PC-3 (cell line): ENCODE results near the gene CRYZL1. TPM values are rescaled to one million over a fixed set of nuclear protein-coding genes. Genes with fewer than 3 reads are reported as not detected.

Experiments
- ATAC-seq: fragments of 200-7000 bp; cut with Tn5 transposase; 2 replicates; pipeline ENCODE4 v1.9.1; 2020; ENCODE audit warnings: mild to moderate bottlenecking, moderate library complexity
- BruUV-seq: library from RNA; stranded (reverse); fragments of 400-500 nt; replicated peaks from 2 replicates; lab custom pipeline; 2021; lab: Mats Ljungman, UMichigan
- CTCF ChIA-PET: fragments of 300-600 bp; sonication (Branson Sonifier 250); formaldehyde crosslinking; loops from one replicate; lab custom pipeline; 2022; ENCODE audit warnings: antibody characterized with exemption; lab: Charles Lee
- POLR2A ChIA-PET: fragments of 300-600 bp; sonication (Branson Sonifier 250); formaldehyde crosslinking; loops from one replicate; lab custom pipeline; 2022; ENCODE audit warnings: antibody characterized with exemption; ENCODE audit not compliant: unreplicated experiment; lab: Charles Lee
- DNase-seq: peaks from one replicate; pipeline ENCODE4 v3.0.0-alpha.2; 2015
- H2AFZ ChIP-seq: fragments of 300-600 bp; sonication (generic); 2 replicates; pipeline ENCODE4 v1.6.0; 2016; ENCODE audit warnings: antibody characterized with exemption, low read length
- H3F3A ChIP-seq: fragments of 300-600 bp; sonication (generic); one replicate; pipeline ENCODE4 v1.6.0; 2017; ENCODE audit warnings: antibody characterized with exemption, low read length, control low read depth, mild to moderate bottlenecking; ENCODE audit not compliant: unreplicated experiment
- H3K27ac ChIP-seq: fragments of 300-600 bp; sonication (generic); 2 replicates; pipeline ENCODE4 v1.5.1; 2016; ENCODE audit warnings: mild to moderate bottlenecking, low read length
- H3K27me3 ChIP-seq: fragments of 300-600 bp; sonication (generic); 2 replicates; pipeline ENCODE4 v1.6.1; 2016; ENCODE audit warnings: low read length, mixed read lengths
- H3K36me3 ChIP-seq: fragments of 300-600 bp; sonication (generic); 2 replicates; pipeline ENCODE4 v1.6.1; 2016; ENCODE audit warnings: low read depth, mixed run types, low read length, mixed read lengths
- H3K4me1 ChIP-seq: fragments of 300-600 bp; sonication (generic); 2 replicates; pipeline ENCODE4 v1.5.1; 2016; ENCODE audit warnings: low read length; ENCODE audit not compliant: insufficient read depth
- H3K4me2 ChIP-seq: fragments of 300-600 bp; sonication (generic); 2 replicates; pipeline ENCODE4 v1.6.0; 2016; ENCODE audit warnings: low read length
- H3K4me3 ChIP-seq: fragments of 300-600 bp; sonication (generic); 2 replicates; pipeline ENCODE4 v1.5.1; 2016; ENCODE audit warnings: mild to moderate bottlenecking, low read length, mixed read lengths
- H3K79me2 ChIP-seq: fragments of 300-600 bp; sonication (generic); 2 replicates; pipeline ENCODE4 v1.6.1; 2017; ENCODE audit warnings: low read length, mixed read lengths
- H3K9ac ChIP-seq: fragments of 300-600 bp; sonication (generic); 2 replicates; pipeline ENCODE4 v1.6.0; 2016; ENCODE audit warnings: mild to moderate bottlenecking, low read length
- H3K9me2 ChIP-seq: fragments of 300-600 bp; sonication (generic); replicated peaks from 2 replicates; pipeline ENCODE4 v1.6.1; 2016; ENCODE audit warnings: mixed run types, low read length, mixed read lengths
- H3K9me3 ChIP-seq: fragments of 300-600 bp; sonication (generic); 2 replicates; pipeline ENCODE4 v1.6.1; 2016; ENCODE audit warnings: low read length, mixed read lengths
- H4K20me1 ChIP-seq: fragments of 300-600 bp; sonication (generic); 2 replicates; pipeline ENCODE4 v1.6.1; 2016; ENCODE audit warnings: low read length, mixed read lengths
- EZH2 ChIP-seq: fragments of 300-600 bp; sonication (generic); IDR thresholded peaks from one replicate; pipeline ENCODE4 v1.6.1; 2017; ENCODE audit warnings: antibody characterized with exemption, mild to moderate bottlenecking, low read length; ENCODE audit not compliant: unreplicated experiment
- EZH2phosphoT487 ChIP-seq: fragments of 300-600 bp; sonication (generic); IDR thresholded peaks from 2 replicates; pipeline ENCODE4 v1.6.1; 2018; ENCODE audit warnings: mild to moderate bottlenecking, antibody characterized with exemption, low read length, borderline replicate concordance
- intact Hi-C: fragments of 100-400 bp; cut with micrococcal nuclease; formaldehyde crosslinking; loops from 2 replicates; pipeline ENCODE4 v1.9.0; 2023
- total RNA-seq: library from RNA; depleted of rRNA; stranded (reverse); fragments of >200 nt; gene quantifications from 2 replicates; pipeline ENCODE4 v1.2.3, GENCODE V29; 2014
- TF ChIP-seq, protein P1 (sequence below): fragments of 300-600 bp; sonication (generic); conservative IDR thresholded peaks from 2 replicates; pipeline ENCODE4 v1.5.1; 2017; ENCODE audit warnings: antibody characterized with exemption, low read depth, mild to moderate bottlenecking, low read length

CRYZL1 gene
- total RNA-seq, 1 experiment from 2014 or later = 12.4 TPM

DNA sequence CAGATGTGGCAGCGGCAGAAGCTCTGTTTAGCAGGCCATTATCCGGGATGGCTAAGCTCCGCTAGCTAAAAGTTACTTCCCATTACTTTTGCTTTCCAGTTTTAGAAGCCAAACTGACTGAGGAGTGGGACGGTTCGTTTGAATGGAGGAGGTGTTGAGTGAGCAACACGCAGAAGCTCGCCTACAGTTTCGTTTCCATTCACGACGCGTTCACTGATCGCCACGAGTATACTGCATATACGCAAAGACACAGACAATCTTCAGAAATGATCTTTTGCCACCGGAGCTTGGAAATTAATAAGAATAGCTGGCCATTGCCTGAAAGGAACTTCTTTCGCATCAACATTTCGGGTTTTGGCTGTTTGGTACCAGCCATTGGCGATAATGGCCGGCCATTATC is 84.1 kb downstream of the CRYZL1 start:
- H3K4me1 ChIP-seq = no peaks in the 10 kb centered on the region
- DNase-seq (no peak), ATAC-seq (no peak)
- no peak overlapping the region for H2AFZ ChIP-seq
- peaks cover 87% of the 10 kb centered on the region for H4K20me1 ChIP-seq
- peaks cover 91% of the 10 kb centered on the region for H3K79me2 ChIP-seq
- no peaks in the 10 kb centered on the region for H3K9me3 ChIP-seq
- no peak overlapping the region for H3K27ac ChIP-seq
- H3K4me2 ChIP-seq = no peak overlapping the region
- BruUV-seq = no TSS peak
- H3K4me3 ChIP-seq = no peak overlapping the region
- CTCF ChIA-PET = no interaction called here
- no peaks in the 10 kb centered on the region for H3F3A ChIP-seq
- peaks cover 88% of the 10 kb centered on the region for H3K36me3 ChIP-seq
- TF ChIP-seq EZH2phosphoT487 = no peak
- TF ChIP-seq EZH2 = no peak
- TF ChIP-seq, protein P1, sequence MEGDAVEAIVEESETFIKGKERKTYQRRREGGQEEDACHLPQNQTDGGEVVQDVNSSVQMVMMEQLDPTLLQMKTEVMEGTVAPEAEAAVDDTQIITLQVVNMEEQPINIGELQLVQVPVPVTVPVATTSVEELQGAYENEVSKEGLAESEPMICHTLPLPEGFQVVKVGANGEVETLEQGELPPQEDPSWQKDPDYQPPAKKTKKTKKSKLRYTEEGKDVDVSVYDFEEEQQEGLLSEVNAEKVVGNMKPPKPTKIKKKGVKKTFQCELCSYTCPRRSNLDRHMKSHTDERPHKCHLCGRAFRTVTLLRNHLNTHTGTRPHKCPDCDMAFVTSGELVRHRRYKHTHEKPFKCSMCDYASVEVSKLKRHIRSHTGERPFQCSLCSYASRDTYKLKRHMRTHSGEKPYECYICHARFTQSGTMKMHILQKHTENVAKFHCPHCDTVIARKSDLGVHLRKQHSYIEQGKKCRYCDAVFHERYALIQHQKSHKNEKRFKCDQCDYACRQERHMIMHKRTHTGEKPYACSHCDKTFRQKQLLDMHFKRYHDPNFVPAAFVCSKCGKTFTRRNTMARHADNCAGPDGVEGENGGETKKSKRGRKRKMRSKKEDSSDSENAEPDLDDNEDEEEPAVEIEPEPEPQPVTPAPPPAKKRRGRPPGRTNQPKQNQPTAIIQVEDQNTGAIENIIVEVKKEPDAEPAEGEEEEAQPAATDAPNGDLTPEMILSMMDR = no peak
- H3K27me3 ChIP-seq = no peaks in the 10 kb centered on the region
- no peak overlapping the region for H3K9ac ChIP-seq
- intact Hi-C loops = no loop called here
- H3K9me2 ChIP-seq = no peaks in the 10 kb centered on the region
- POLR2A ChIA-PET = no interaction called here

GRCh38 chr21:33554982-33555344 is 86.6 kb downstream of the CRYZL1 start:
- ChIA-PET POLR2A (no interaction called here), CTCF (no interaction called here)
- Histone ChIP-seq H3K36me3 (peaks cover 91% of the 10 kb centered on the region), H3K27me3 (no peaks in the 10 kb centered on the region), H3K9ac (no peak overlapping the region), H3K9me2 (no peaks in the 10 kb centered on the region), H2AFZ (no peak overlapping the region), H3K79me2 (peaks cover 99% of the 10 kb centered on the region), H3K4me1 (no peaks in the 10 kb centered on the region), H3F3A (no peaks in the 10 kb centered on the region), H3K4me3 (no peak overlapping the region), H3K27ac (no peak overlapping the region), H3K4me2 (no peak overlapping the region), H3K9me3 (no peaks in the 10 kb centered on the region), H4K20me1 (peaks cover 93% of the 10 kb centered on the region)
- no TSS peak for BruUV-seq
- ATAC-seq = no peak
- intact Hi-C loops = no loop called here
- TF ChIP-seq EZH2phosphoT487 = no peak
- TF ChIP-seq, protein P1 = no peak
- TF ChIP-seq EZH2 = no peak
- no peak for DNase-seq

DNA sequence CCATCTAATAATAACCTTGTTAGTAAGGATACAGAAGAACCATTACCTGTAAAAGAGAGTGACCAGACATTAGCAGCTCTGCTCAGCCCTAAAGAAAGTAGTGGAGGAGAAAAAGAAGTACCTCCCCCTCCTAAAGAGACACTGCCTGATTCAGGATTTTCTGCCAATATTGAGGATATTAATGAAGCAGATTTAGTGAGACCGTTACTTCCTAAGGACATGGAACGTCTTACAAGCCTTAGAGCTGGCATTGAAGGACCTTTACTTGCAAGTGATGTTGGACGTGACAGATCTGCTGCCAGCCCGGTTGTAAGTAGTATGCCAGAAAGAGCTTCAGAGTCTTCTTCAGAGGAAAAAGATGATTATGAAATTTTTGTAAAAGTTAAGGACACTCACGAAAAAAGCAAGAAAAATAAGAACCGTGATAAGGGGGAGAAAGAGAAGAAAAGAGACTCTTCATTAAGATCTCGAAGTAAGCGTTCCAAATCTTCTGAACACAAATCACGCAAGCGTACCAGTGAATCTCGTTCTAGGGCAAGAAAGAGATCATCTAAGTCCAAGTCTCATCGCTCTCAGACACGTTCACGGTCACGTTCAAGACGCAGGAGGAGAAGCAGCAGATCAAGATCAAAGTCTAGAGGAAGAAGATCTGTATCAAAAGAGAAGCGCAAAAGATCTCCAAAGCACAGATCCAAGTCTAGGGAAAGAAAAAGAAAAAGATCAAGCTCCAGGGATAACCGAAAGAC is 87.1 kb downstream of the CRYZL1 start:
- no peak overlapping the region for H3K9ac ChIP-seq
- H3K36me3 ChIP-seq = peaks cover 91% of the 10 kb centered on the region
- intact Hi-C loops = no loop called here
- no peak for ATAC-seq
- no peaks in the 10 kb centered on the region for H3K27me3 ChIP-seq
- no peaks in the 10 kb centered on the region for H3K9me3 ChIP-seq
- TF ChIP-seq, protein P1 = no peak
- TF ChIP-seq EZH2phosphoT487 (no peak), EZH2 (no peak)
- ChIA-PET POLR2A (no interaction called here), CTCF (no interaction called here)
- no peaks in the 10 kb centered on the region for H3F3A ChIP-seq
- H3K4me1 ChIP-seq = no peaks in the 10 kb centered on the region
- H2AFZ ChIP-seq = no peak overlapping the region
- BruUV-seq = TSS peak; percentile 9
- peaks cover 99% of the 10 kb centered on the region for H3K79me2 ChIP-seq
- peaks cover 93% of the 10 kb centered on the region for H4K20me1 ChIP-seq
- no peak overlapping the region for H3K4me2 ChIP-seq
- no peak overlapping the region for H3K27ac ChIP-seq
- DNase-seq = no peak
- H3K4me3 ChIP-seq = no peak overlapping the region
- no peaks in the 10 kb centered on the region for H3K9me2 ChIP-seq
